Purkinje cell (primary cell): ENCODE data around the gene ZNF518A. TPM values are rescaled to one million over a fixed set of nuclear protein-coding genes. Genes with fewer than 3 reads are reported as not detected.

Experiments used
- polyA plus RNA-seq: library from polyadenylated mRNA; unstranded; fragments of >200 nt; fragmentation: Nextera tagmentation; gene quantifications from 2 replicates; pipeline ENCODE4 v1.2.1, GENCODE V29; 2014

The ZNF518A gene
- polyA plus RNA-seq: 50.1 and 50.3 TPM in 2 replicates

DNA sequence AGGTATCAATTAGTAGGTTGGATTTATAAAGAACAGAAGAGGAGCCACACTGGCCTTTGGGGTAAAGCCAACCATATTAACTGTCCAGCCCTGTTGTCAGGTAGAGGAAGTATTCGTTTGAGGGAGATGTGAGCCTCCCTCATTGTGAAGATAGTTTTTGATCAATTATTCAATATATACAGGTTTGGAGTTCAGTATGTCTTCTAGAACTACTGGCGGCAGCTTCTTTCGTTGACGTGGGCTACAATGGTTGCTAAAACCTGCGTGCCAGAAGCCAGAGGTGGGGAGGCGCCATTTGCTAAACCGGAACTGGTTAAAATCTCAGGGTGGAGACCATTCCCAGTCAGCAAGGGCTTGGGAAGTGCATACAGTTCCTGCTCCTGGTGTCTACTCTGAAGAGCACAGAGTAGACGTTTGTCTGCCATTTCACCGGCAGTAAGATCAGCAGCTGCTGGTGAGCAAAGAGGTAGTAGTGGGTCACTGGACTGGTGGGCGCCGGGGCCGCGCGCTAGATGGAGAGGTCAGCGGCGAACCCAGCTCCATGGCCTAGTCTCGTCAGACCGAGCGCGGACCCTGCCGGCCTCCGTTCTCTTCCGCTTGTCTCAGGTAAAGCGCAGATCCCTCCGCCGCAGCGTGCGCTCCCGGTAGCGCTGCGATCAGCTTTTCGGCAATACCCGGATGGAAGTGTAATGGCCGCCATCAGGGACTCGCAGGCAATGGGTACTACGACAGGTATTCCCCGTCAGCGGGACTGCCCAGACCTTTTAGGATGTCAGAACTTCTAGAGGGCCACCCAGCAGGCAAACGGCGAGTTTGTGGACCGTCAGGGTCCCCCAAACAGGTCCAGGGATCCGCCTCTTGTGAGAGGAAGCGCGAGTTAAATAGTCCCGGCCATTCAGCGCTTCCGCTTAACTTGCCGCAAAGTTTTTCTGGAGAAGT lies at the start of gene ZNF518A:
Gene ZNF518A (plus strand): TSS at position 911 of the 939 bp plus-strand sequence. CDS start 26,026 bp downstream, outside the sequence.

Other genes starting within 250 kb of the ZNF518A start
- gene CC2D2B, start 222.3 kb upstream of the ZNF518A start, polyA plus RNA-seq: 1.7 and 6.2 TPM in 2 replicates
- 0.20 and 2.3 TPM in 2 replicates for gene CCNJ, start 86.7 kb upstream of the ZNF518A start, polyA plus RNA-seq
- 0.70 TPM in 1 of 2 replicates, not detected in the other for gene BLNK, start 141.3 kb downstream of the ZNF518A start, polyA plus RNA-seq
- not detected in 2 replicates for gene DNTT, start 174.1 kb downstream of the ZNF518A start, polyA plus RNA-seq
- 0.50 and 3.0 TPM in 2 replicates for gene OPALIN, start 228.7 kb downstream of the ZNF518A start, polyA plus RNA-seq